Measurements from ENCODE around the gene TXNDC16.
"Not testable (repeated sequence)": the region's sequence is repeated elsewhere in the genome, so short reads cannot be mapped to it uniquely, and the experiment has no call there.

Gene TXNDC16, protein sequence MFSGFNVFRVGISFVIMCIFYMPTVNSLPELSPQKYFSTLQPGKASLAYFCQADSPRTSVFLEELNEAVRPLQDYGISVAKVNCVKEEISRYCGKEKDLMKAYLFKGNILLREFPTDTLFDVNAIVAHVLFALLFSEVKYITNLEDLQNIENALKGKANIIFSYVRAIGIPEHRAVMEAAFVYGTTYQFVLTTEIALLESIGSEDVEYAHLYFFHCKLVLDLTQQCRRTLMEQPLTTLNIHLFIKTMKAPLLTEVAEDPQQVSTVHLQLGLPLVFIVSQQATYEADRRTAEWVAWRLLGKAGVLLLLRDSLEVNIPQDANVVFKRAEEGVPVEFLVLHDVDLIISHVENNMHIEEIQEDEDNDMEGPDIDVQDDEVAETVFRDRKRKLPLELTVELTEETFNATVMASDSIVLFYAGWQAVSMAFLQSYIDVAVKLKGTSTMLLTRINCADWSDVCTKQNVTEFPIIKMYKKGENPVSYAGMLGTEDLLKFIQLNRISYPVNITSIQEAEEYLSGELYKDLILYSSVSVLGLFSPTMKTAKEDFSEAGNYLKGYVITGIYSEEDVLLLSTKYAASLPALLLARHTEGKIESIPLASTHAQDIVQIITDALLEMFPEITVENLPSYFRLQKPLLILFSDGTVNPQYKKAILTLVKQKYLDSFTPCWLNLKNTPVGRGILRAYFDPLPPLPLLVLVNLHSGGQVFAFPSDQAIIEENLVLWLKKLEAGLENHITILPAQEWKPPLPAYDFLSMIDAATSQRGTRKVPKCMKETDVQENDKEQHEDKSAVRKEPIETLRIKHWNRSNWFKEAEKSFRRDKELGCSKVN

DNA sequence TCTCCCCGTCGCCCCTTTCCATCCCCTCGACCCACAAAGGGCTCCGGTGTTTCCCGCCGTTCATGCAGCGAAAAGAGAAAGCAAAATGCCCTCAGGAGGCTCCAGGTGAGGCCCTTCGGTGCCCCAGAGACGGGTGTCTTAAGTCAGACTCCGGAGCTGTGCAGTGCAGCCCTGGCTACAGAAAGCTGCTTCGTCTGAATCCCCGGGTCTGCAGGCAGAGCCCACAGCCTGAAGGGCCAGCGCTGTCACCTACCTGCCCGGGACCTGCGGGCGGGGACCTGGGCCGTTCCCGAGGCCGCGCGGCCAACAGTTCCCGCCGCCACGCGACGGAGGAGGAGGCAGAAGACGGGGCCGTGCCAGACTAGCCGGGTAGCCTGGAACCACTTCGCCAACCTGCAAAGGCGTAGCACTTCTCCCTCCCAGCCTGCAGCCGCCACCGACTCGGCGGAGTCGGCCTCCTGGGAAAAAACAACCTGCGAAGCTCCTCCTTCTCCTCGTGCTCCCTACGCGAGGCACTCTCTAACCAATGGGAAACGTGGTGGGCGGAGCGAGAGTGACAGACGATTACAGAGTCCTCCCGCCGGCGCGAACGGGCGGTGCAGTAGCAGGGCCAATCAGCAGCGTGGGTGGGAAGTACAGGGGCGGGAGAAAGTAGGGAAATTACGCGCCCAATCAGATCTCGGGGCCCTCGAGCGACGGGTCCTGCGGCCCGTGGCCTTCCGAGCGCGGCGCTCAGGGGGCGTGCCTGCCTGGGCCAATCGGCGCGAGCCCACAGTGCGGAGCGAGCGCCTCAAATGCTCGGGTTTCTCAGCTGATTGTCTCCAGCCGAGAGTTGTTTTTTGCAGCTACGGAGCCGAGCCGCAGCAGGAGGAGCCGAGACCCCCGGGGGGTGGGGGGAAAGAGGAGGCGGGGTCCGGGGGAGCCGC, at the start of gene TXNDC16, which contains the start of gene GPR137C:
TSS of gene TXNDC16 (minus strand) at position 443 of the 926 bp plus-strand sequence. CDS start 8,948 bp downstream, outside the sequence.
TSS of gene GPR137C (plus strand) at position 774 of the 926 bp plus-strand sequence. CDS start 312 bp downstream, outside the sequence.
- peak; percentile 99 for DNase-seq (ENCODE audit: low read depth)

DNA sequence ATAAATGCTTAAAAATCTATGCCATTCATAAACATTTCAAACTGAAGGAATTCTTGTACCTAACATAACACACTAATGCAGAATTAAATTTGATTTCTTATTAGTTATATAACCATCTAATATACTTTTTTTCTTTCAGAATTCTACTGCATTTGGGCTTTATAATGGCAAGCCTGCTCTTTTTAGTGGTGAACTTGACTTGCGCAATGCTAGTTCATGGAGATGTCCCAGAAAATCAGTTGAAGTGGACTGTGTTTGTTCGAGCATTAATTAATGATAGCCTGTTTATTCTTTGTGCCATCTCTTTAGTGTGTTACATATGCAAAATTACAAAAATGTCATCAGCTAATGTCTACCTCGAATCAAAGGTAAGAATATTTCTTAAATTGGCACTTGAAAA, 47.7 kb upstream of the TXNDC16 start:
- no peak for DNase-seq (ENCODE audit: low read depth)

DNA sequence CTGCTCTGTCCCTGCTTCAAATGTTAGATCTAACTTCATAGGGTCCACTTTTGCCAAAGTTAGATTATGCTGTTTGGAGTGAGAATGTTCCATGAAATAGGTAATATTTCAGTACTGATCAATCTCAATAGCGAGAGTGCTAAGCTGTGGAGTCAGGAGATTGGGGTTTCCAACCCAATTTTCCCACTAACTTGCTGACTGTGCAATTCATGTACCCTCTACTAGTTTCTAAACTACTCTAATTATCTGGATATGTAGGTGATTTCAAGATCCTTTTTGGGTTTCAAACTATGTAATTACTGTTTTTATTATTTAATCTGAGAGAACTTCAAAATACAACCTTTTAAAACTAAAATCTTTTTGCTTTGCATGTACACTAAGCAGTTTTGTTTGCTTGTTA, 46.3 kb upstream of the TXNDC16 start:
- no peak for DNase-seq (ENCODE audit: low read depth)

DNA sequence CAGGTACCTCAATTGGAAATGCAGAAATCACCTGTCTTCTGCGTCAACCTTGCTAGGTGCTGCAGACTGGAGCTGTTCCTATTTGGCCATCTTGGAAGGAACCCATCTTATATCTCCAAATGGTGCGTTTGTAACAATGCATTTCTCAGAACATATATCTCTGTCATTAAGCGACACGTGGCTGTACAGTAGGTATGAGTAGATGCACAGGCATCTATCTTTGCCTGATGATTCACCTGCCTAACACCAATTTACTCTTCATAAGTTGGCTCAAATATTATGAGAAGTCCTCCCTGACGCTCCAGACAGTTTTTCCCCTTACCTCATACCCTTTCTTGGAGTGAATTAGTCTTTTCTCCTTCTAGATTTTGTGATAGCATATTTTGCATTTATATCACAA, 44.6 kb upstream of the TXNDC16 start:
- no peak for DNase-seq (ENCODE audit: low read depth)

DNA sequence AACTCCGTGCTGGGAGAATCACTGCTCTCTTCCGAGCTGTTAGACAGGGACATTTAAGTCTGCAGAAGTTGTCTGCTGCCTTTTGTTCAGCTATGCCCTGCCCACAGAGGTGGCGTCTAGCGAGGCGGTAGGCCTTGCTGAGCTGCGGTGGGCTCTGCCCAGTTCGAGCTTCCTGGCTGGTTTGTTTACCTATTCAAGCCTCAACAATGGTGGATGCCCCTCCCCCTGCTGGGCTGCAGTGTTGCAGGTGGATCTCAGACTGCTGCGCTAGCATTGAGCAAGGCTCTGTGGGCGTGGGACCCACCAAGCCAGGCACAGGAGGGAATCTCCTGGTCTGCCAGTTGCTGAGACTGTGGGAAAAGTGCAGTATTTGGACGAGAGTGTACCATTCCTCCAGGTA, 44.0 kb upstream of the TXNDC16 start:
- DNase-seq (ENCODE audit: low read depth): no peak

DNA sequence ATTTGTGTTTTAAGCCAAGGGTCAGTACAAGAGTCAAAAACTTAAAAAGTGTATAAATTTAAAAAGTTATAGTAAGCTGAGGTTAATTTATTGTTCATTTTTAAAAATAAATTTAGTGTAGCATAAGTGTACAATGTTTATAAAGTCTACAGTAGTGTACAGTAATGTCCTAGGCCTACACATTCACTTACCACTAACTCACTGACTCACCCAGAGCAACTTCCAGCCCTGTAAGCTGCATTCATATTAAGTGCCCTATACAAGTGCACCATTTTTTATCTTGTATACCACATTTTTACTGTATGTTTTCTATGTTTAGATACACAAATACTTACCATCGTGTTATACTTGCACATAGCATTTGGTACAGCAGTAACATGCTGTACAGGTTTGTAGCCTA, 38.0 kb upstream of the TXNDC16 start:
- no peak for DNase-seq (ENCODE audit: low read depth)

DNA sequence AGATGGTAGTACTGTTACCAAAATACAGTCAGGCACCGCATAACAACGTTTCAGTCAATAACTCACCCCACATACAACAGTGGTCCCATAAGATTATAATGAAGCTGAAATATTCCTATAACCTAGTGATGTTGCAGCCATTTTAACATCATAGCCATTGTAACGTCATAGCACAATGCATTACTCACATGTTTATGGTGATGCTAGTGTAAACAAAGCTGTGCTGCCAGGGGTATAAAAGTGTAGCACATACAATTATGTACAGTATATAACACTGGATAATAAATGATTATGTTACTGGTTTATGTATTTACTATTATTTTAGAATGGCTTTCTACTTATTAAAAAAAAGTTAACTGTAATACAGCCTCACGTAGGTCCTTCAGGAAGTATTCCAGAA, 37.3 kb upstream of the TXNDC16 start:
- DNase-seq (ENCODE audit: low read depth): no peak

DNA sequence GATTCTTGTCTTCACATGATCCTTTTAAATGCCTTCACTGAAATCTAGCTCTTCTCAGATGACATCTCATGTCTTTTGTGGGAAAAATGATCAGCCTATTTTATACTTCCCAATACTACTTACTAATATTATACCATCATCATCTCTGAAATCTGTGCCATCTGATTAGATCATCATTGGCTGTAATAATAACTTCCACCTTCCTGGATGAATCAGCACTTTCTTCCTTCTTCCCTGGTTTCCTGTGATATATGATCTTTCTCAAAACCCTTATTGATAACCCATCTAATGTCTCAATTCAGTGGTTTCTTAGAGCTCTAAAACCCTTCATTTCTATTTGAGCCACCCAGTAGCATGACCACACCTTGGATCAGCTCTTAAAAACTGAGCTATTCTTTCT, 31.2 kb upstream of the TXNDC16 start:
- no peak for DNase-seq (ENCODE audit: low read depth)

DNA sequence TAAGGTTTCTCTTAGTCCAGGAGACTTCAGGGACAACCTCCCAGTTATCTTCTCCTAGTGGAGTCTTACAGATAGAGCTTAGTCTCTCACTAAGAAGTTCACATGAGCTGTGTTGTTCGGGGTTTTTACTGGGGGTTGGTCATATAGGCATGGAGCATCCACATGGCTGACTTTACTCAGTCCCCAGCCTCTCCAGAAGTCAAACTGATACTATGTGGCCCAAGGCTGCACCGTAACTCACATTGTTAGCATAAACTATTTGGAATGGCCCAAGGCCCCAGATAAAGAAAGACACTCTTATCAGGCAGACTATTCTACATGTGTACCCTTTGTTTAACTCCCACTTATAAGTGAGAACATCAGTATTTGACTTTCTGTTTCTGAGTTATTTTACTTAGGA, 23.6 kb upstream of the TXNDC16 start:
- DNase-seq (ENCODE audit: low read depth): no peak

DNA sequence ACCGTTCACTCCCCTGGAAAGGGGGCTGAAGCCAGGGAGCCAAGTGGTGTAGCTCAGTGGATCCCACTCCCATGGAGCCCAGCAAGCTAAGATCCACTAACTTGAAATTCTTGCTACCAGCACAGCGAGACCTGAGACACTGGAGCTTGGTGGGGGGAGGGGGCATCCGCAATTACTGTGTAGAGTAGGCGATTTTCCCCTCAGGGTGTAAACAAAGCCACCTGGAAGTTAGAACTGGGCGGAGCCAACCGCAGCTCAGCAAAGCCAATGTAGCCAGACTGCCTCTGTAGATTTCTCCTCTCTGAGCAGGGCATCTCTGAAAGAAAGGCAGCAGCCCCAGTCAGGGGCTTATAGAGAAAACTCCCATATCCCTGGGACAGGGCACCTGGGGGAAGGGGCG, 16.1 kb upstream of the TXNDC16 start:
- not testable (repeated sequence) for DNase-seq (ENCODE audit: low read depth)

DNA sequence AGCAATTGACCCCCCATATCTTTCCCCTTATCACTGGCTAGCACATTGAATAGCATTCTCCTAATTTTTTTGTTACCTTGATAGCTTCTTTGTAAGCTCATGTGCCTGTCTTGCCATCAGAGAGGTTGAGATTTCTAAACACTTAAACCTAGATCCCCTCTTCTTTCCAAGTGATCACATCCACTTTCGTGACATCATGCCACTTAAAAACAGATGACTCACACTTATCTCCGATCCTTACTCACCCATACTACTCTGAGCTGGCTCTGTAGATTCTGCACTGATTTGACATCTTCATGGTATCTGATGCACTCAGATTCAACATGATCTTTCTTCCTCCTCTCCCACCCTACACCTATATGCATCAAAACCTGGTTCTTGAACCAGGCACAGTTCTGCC, 10.8 kb upstream of the TXNDC16 start:
- no peak for DNase-seq (ENCODE audit: low read depth)

DNA sequence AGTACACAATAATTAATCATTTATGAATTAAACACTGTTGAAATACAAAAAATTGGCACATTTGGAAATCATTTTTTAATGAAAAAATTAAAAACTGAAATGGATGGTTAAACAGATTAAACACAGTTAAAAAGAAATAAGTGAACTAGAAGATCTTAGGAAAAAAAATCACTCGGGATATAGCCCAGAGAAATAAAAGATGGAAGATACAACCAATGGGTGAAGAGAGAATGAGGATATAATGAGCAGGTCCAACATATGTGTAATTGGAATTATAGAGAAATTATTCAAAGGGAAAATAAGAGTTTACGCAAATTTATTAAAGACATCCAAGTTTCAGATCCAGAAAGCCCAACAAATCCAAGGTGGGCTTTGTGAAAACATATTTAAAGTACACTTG, 6.4 kb upstream of the TXNDC16 start:
- no peak for DNase-seq (ENCODE audit: low read depth)

DNA sequence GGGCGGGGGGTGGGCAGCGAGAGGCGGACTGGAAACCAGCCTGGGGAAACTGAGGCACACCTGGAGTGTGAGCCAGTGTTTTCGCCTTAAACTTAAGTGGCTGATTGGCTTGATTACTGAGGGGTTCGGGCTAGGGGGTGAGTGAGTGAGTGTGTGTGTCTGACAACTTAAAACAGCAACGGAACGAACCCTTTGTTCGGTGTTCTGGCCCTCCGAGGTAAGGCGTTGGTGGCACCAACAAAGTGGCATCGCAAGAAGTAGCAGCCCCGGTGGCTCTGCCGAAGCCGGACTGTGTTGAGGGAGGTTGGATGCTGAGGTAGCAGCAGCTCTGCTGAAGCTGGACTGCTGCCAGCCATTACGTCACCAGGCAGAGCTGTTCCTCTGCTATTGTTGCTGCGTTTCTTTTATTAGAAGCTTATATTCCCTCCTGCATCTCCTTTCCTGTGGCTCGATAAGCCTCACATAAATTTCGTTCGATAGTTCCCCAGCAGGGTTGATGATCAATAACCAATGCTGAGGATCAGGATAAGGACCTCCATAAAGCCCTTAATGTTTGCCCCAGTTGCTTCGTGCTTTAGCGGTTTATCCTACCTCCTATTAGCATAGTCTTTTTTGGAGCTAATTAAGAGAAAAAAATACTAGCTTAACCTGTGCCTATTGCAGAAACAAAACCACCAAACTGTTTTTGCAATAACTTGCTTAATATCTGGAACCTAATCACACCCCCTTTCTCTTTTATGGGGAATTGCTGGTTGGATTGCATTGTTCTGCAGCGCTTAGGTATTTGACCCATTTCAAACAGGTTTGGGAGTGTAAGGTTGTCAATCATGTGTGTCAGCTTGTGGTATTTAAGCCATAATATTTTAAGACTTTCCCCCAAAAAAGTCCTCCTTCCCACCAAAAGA, 1.6 kb upstream of the TXNDC16 start:
- DNase-seq (ENCODE audit: low read depth): peak; percentile 45

DNA sequence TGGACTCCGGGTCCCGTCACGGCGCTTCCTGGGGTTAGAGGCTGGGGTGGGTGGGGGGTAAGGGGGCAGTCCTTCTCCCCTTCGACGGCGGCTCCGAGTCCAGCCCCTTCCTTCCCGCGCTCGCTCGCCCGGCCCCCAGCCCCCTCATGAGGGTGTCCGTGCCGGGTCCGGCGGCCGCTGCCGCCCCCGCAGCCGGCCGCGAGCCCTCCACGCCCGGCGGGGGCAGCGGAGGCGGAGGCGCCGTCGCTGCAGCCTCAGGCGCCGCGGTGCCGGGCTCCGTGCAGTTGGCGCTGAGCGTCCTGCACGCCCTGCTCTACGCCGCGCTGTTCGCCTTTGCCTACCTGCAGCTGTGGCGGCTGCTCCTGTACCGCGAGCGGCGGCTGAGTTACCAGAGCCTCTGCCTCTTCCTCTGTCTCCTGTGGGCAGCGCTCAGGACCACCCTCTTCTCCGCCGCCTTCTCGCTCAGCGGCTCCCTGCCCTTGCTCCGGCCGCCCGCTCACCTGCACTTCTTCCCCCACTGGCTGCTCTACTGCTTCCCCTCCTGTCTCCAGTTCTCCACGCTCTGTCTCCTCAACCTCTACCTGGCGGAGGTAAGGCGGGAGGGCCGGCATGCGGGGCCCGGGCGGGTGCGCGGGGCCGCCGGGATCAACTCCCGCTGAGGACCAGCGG, 831 bp upstream of the TXNDC16 start:
- DNase-seq (ENCODE audit: low read depth): no peak

DNA sequence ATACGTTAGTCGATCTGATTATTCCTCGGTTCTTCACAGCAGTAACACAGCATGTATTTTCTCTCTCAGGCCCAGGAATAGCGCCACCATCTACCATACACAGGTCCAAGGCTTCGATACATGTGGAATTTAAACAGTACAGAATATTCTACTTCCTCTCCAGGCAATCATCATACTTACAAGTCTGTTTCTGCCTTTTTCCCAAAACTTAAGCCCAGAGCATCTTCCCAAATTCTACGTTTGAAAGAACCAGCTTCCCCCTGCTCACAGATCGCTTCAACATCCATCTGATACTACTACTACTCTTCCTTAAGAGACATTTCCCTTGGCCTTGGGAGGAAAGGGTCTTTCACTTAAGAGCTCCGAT, 626 bp downstream of the TXNDC16 start:
- DNase-seq (ENCODE audit: low read depth): no peak

DNA sequence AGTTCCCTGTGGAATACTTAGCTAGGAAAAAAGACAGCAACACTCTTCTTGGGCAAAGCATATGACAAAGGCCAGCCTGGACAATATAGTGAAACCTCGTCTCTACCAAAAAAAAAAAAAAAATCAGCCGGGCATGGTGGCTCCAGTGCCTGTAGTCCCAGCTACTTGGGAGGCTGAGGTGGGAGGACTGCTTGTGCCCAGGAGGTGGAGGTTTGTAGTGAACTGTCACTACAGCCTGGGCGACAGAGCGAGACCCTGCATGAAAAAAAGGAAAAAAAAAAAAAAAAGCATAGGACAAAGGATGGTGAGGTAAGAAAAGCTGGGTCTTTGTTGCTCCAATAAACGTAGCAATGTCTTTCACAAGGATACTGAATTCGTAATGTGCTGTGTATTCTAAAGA, 1.1 kb downstream of the TXNDC16 start:
- no peak for DNase-seq (ENCODE audit: low read depth)

DNA sequence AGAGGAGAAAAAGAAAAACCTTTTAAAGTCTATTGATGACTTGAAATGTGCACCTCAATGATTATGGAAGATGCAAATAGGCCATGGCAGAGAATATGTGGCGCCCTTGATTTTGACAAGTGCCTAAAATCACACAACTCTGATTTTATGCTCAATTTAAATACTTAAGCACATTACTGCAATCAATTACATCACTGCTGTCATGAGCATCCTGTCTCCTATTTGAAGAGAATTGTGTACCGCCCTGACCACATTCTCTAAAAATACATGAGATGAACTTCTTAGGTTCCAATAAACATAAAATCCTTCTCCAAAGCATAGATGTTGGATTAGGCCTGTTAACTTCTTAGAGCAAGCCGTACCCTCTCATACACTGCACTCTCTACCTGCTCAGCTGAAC, 1.6 kb downstream of the TXNDC16 start:
- DNase-seq (ENCODE audit: low read depth): no peak

DNA sequence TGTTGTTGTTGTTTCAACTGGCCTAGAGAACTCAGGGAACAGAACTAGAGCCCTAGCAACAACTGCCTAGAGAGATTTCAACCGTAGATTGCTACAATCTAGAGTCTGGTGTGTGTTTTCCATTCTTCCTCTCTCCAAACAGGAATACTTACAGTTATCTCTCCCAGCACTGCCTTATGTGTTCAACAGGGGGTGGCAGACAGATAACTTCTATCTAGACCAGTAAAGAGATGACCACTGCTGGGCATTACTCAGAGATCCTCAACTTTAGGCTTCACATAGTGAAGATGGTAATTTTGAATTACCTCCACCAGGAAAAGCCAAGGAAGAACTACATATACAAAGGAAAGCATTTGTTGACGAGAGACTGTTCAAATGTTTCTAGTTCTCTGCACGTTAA, 4.8 kb downstream of the TXNDC16 start:
- DNase-seq (ENCODE audit: low read depth): no peak

DNA sequence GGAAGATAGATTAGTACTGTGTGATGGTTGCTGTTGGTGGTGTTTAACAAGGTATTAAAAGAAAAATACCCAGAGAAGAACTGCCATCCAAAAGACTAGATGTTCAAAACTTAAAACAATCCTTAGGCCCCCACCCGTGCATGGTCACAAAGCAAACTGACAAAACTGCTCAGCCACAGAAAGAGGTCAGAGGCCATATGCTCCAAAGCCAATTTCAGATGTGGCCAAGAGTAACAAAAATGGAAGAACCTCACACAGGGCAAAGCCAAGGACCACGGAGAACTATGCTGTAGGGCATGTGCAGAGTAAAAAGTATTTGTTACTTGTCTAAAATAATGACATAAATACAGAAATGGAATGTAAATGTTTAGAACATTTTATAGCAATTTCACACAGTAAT, 5.3 kb downstream of the TXNDC16 start:
- DNase-seq (ENCODE audit: low read depth): no peak

DNA sequence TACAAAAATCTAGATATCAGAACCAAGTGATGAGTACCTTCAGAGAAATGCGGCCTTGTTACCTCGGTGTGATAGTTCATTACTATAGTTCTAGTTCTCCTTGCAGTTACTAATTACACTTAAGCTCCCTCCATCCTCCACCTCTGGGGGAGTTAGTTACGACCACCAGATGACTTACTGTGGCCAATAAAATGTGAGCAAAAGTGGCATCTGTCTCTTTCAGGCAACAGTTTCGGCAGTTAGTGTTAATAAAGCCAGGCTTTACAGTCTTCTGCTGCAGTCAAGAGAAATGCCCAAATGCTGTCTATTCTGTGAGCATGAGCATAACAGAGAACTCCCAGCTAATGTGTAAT, 6.0 kb downstream of the TXNDC16 start:
- DNase-seq (ENCODE audit: low read depth): no peak
